Stimulated activated CD4-positive, alpha-beta T cell treated with anti-CD3 and anti-CD28 coated beads, TNF-alpha, amount 100 ng/mL, for 24 hours (primary cell): ENCODE results near the gene NUP93.
"Not testable (repeated sequence)": the region's sequence is repeated elsewhere in the genome, so short reads cannot be mapped to it uniquely, and the experiment has no call there.

ENCODE experiments used
- DNase-seq, 3 experiments: peaks; one replicate each; pipeline ENCODE4 v3.0.0-alpha.2; 2020; ENCODE audit warnings: low read depth in 3 of 3

The NUP93 gene

DNA sequence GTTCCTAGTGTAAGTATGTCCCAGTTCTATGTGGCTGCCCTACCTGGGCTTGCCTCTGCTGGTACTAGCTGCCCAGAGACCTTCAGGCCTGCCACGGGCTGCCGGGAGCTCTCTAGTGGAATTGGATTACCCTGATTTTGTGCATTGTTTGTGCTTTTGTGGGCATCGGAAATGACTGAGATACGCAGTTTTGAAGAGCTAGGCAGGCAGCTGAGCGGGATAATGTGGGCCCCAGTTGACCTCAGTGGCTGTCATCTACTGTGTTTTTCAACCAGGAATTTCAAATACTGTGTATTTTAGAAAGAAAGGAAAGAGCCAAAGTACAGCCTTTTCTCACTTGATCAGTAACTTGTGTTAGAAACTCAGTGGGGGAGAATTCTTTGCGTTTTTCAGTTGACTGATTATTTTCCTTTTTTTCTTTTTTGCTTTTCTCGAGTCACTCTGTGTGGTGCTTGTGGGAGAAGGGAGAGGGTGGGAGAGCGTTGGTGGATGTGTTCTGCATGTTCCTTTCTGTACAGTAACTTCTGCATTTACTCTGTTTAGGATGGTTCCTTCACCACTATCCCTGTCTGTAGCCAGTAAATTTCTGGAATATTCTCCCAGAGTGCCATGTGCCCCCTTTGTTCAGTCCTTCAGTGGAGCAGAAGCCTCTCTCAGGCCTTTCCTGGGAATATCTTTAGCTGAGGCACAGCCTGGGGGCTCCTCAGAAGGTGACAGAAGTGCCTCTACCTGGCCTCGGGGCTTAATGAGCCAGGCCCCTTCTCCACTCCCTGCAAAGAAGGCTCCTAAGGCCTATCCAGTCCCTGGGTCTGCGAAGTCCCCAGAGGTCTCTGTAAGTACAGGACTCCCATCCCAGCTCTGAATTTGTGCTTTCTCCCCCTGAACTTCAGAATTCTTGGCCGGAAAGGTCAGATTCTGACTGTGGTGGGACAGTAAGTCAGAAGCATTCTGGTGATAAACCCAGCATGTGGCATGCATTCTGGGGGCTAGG is 120.1 kb downstream of the NUP93 start:
- DNase-seq = no peak

DNA sequence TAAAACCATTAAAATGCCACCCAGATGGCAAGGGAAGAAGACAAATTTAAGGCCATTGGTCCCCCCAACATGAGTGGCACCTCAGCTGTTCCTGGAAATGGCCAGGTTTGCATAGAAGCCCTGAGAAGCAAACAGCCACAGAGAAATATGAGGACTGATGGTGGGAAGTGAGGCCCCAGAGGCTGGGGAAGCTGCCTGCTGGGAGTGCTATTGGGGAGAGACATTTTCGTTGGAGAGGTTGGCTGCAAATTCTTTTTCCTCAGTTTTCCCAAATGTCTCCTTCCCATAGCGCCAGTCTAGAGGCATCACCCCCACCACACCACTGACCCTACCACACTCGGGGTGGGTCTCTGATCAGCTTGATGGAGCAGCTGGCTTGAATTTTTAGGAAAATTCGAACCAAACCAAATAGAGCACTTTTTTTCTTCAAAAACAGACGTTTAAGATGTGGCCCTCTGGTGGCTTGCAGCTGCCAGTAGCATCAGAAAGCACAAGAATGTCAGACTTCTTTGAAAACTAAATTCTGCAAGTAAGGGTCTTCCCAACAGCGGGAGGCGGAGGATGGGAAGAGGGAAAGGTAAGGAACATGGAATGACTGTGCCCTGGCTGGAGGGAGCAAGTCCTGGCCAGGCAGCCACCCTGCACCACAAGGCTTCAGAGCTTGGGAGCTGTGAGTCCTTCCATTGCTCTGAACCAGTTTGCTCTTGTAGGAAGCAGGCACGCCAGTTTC is 121.9 kb downstream of the NUP93 start:
- no peak for DNase-seq

GRCh38 chr16:56852401-56852730 is 122.4 kb downstream of the NUP93 start:
- no peak for DNase-seq

- DNase-seq = no peak
Measured at GRCh38 chr16:56852968-56853367, 123.0 kb downstream of the NUP93 start.

- DNase-seq = no peak
Measured at GRCh38 chr16:56855201-56855600, 125.3 kb downstream of the NUP93 start.

DNA sequence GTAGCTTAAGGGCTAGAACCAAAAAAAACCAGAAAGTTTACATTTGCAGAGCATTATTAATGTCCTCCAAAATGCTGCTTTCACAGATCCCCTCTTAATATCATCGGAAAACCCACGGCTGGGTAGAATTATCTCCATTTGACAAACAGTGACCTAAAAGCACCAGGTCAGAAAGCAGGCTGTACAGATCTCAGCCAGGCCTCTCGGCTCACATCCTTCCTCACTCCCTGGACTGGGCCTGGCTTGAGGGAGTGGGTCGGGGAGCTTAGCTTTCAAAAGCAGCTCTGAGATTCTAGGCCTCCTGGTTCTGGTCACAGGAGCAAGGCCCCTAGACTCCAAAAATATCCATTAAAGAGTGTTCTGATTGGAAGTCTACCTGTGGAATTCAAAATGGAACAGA is 126.0 kb downstream of the NUP93 start:
- no peak for DNase-seq

GRCh38 chr16:56856876-56857447 is 127.0 kb downstream of the NUP93 start:
- no peak for DNase-seq

DNA sequence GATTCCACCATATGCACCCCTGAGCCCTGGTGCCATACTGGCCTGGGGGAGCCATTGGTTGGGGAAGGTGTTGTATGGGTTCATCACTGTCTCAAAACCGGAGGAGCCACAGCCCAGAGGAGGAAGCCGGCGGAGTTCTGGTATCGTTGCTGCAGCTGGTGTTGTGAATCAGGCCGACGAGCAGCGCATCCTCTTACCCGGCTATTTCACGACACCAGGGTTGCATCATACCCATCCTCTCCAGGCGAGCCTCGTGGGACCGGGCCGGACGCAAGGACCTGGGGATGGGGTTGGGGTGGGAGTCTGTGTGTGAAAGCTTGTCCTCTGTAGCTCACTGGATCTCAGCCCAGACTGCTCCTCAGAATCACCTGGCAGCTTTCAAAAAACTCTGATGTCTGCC is 128.4 kb downstream of the NUP93 start:
- DNase-seq = no peak

- no peak for DNase-seq
Measured at GRCh38 chr16:56859636-56860035, 129.7 kb downstream of the NUP93 start.

GRCh38 chr16:56860226-56861020 is 130.5 kb downstream of the NUP93 start:
- DNase-seq = peak in 2 of 3 experiments; percentile 21 to 31

DNA sequence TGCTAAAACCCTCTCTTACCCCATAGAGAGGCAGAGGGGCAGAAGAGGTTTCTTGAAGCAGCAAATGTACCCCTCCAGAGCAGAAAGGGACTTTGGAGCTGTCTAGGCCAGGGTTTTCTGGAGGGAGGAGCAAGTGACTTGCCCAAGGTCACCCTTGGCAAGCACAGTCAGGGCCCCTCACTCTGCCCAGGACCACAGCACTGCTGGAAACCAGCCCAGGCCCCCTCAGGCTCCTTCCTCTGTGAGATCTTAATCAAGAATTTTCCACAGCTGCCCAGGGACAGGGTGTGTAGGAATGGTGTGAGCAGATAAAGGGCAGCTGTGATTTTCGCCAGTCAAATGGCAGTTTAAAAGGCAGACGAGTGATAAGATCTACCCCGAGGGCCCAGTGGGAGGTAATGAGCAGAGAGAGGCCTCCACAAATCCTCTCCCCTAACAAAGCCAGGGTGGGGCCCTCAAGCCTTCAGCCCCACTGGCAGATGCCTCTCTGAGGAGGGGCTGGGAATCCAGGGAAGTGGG is 131.2 kb downstream of the NUP93 start:
- DNase-seq = no peak

GRCh38 chr16:56861756-56862155 is 131.8 kb downstream of the NUP93 start:
- DNase-seq = no peak

- DNase-seq = no peak
Measured at GRCh38 chr16:56862776-56863175, 132.8 kb downstream of the NUP93 start.

GRCh38 chr16:56864960-56865359 is 135.0 kb downstream of the NUP93 start, which contains the start of gene SLC12A3:
TSS of gene SLC12A3 (plus strand) at chr16:56865207. CDS start at chr16:56865236, 29 bp downstream.
- DNase-seq = no peak

DNA sequence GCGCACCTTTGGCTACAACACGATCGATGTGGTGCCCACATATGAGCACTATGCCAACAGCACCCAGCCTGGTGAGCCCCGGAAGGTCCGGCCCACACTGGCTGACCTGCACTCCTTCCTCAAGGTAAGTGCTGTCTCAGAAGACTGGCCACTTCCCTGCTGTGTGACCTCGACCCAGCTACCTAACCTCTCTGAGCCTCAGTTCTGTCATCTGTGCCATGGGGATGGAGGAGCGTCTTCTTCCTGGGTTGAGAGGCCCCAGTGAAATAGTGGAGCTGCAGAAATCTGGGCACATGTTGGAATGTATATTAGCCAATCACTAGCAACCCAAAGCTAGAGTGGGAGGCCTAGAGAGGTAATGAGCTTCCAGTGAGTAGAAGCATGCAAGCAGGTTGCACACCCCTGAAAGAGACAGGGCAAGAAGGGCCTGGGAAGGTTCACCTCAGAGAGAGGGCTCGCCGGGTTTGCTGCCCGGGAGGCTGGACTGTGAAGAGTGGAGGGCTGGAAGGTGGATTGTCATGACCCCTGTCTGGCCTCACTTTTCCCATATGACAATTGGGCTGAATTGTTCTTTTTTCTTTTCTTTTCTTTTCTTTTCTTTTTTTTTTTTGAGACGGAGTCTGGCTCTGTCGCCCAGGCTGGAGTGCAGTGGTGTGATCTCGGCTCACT is 135.6 kb downstream of the NUP93 start:
- DNase-seq = no peak

- DNase-seq = peak; percentile 12 to 30 (median 14)
Measured at GRCh38 chr16:56866955-56867830, 137.3 kb downstream of the NUP93 start.

DNA sequence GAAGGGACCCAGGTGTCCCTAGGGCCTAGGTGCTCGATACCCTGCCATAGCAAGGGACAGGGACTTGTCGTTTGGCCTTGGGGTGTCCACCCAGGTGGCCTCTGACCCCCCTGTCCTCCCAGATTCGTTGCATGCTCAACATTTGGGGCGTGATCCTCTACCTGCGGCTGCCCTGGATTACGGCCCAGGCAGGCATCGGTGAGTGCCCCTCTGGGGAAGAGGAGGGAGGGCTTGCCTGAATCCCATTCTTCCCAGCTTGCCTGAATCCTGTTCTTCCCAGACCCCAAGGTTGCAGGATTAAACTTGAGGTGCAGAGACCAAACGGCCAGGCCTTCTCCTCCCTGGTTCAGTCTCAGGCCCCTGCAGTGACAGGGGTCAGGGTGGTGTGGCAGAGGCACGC is 138.2 kb downstream of the NUP93 start:
- no peak for DNase-seq

- not testable (repeated sequence) for DNase-seq
Measured at GRCh38 chr16:56868766-56869165, 138.8 kb downstream of the NUP93 start.

DNA sequence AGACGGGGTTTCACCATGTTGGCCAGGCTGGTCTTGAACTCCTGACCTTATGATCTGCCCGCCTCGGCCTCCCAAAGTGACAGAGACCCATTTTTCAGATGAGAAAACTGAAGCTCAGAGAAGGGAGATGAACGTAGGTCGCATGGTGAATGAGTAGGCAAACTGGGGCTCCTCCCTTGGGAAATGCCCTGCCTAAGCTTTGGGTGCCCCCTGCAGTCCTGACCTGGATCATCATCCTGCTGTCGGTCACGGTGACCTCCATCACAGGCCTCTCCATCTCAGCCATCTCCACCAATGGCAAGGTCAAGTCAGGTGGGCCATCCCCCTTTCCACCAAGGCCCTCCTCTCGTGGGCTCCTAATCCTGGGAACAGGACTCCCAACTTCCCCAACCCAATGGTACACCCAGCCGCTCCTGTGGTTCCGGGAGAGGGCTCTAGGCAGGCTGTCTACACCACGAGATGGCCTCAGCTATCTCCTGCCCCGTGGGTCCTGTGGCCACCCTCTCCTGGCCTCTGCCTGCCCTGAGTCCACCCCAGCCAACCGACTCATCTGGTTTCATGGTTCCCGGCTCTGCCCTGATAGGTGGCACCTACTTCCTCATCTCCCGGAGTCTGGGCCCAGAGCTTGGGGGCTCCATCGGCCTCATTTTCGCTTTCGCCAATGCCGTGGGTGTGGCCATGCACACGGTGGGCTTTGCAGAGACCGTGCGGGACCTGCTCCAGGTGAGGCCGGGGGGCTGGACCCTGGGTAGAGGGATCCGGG is 139.8 kb downstream of the NUP93 start:
- peak in 1 of 3 experiments; percentile 31 for DNase-seq
